ENCODE data around the gene SORBS1. TPM values are rescaled to one million over a fixed set of nuclear protein-coding genes. Genes with fewer than 3 reads are reported as not detected.

The SORBS1 gene
- total RNA-seq, 1 donor from 2014 or later = 28.2 TPM

DNA sequence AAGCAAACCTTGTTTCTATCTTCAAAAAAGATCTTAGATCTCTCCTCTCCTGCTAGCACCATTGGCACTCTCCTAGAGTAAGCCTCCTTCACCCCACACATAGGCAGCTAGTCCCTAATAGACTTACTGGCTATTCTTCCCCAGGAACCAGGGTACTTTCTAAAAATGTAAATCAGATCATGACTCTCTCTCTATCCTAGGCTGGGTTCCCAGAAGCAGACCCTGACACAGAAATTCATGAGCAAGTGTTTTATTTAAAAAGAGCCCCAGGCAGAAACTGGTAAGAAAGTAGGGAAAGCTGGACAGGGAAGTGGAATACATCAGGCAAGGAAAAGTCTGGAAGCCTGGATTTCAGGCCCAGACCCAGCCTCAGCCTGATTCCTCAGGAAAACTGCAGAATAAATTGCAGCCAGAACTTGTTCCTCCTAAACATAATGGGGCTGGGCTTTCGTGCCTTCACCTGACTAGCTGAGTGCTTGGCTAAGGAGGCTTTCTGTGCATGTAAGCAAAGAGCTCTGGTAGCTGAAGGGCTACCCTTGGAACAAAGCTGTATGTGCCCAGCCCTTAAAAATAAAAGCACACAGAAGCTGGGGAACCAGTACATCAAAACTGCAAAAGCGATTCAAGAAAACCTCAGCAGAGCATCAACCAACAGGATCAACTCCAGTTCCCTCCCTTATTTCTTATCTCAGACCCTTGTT, 18.8 kb upstream of the SORBS1 start:
- Mint-ChIP-seq H3K36me3 (no peaks in the 10 kb centered on the region), H3K4me3 (no peak overlapping the region), H3K27me3 (peaks cover 18% of the 10 kb centered on the region), H3K27ac (no peak overlapping the region), H3K9me3 (no peaks in the 10 kb centered on the region), H3K4me1 (ENCODE audit: unreplicated experiment) (no peaks in the 10 kb centered on the region)
- no peak for TF ChIP-seq CTCF (conservative IDR thresholded peaks at IDR 0.05)
- no peak for DNase-seq (ENCODE audit: extremely low spot score, unreplicated experiment)

- no peak overlapping the region for H3K27ac Mint-ChIP-seq
- no peaks in the 10 kb centered on the region for H3K4me1 Mint-ChIP-seq (ENCODE audit: unreplicated experiment)
- no peak for DNase-seq (ENCODE audit: extremely low spot score, unreplicated experiment)
- no peaks in the 10 kb centered on the region for H3K36me3 Mint-ChIP-seq
- no peak for TF ChIP-seq CTCF (conservative IDR thresholded peaks at IDR 0.05)
- H3K4me3 Mint-ChIP-seq = no peak overlapping the region
- H3K9me3 Mint-ChIP-seq = no peaks in the 10 kb centered on the region
- peaks cover 18% of the 10 kb centered on the region for H3K27me3 Mint-ChIP-seq
Observed at GRCh38 chr10:95579292-95579691, 18.1 kb upstream of the SORBS1 start.

DNA sequence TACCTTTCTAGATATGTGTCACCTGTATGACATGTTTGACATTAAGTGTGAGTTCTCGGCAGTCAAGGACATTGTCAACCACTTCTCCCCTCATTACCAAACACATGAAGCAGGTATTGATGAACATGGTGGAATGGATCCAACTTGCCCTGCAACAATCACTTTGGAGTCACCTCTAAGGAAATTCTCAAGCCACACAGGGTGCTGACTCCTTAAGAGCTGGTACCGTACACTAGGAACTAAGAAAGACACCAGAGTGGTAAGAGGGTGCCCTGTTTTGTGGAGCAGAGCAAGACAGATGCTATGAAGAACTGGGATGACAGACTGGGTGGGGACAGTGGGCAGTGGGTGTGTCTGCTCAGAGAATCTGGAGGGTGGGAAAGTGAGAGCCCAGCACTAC, 17.4 kb upstream of the SORBS1 start:
- peaks cover 18% of the 10 kb centered on the region for H3K27me3 Mint-ChIP-seq
- no peaks in the 10 kb centered on the region for H3K4me1 Mint-ChIP-seq (ENCODE audit: unreplicated experiment)
- DNase-seq (ENCODE audit: extremely low spot score, unreplicated experiment) = no peak
- TF ChIP-seq CTCF (conservative IDR thresholded peaks at IDR 0.05) = no peak
- no peaks in the 10 kb centered on the region for H3K36me3 Mint-ChIP-seq
- no peaks in the 10 kb centered on the region for H3K9me3 Mint-ChIP-seq
- H3K4me3 Mint-ChIP-seq = no peak overlapping the region
- H3K27ac Mint-ChIP-seq = no peak overlapping the region

DNA sequence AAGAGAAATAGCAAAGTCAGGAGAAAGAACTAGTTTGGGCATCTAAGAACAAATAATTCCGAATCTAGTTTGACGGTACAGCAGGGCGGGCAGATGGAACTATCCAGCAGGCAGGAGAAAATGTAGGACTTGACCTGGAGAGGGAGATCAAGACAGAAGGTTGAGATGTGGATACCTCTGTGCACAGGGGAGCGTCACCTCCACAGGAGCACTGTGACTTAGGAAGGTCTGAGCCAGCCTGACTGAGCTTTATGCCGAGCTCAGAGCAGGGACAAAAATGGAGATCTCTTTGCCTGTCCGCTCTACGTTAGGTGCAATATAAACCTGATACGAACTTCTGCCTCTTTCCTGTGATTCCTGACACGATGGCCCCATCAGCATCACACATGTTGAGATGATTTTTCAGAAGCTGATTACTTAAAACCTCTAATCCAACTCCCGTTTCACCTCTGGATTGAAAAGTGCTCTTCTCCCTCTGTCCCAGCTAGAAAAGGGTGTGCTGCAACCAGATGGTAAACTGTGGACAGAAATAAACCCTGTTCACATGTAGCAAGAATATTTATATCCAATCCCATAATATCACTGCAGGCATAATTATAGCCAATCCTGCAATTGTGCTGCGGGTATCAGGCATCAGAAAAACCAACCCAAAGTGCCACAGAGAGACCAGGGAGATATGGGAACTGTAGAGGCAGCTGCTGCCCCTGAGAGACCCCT, 13.6 kb upstream of the SORBS1 start:
- H3K36me3 Mint-ChIP-seq = no peaks in the 10 kb centered on the region

DNA sequence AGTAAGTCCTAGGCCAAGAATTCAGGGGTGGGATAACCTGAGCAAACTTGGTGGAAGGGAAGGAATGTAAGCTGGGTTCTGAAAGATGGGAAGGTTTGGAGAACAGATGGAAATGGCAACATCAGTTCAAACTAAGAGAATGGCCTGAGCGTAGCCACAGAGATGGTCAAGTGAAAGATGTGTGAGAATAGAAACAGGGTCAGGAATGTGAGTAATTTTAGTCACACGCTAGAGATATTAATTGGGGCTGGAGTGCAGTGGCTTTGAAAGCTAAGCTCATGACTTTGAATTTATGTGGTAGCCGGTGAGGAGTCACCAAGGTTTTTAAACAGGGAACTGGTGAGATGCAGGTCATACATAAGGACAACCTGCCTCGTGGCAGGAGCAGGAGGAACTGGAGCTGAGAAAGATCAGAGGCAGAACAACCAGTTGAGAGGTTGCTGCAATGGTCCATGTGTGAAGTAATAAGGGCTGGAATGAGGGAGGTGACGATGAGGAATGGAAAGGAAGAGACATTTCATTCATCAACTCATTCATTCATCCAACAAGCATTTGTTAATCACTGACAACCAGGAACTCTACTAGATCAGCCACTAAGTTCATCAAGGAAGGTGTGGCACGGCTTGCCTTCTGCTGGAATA, 12.9 kb upstream of the SORBS1 start:
- H3K4me3 Mint-ChIP-seq = no peak overlapping the region
- H3K27me3 Mint-ChIP-seq = peaks cover 3% of the 10 kb centered on the region

More for the DNA sequence above, 13.6 kb upstream of the SORBS1 start:
- H3K27me3 Mint-ChIP-seq = peaks cover 6% of the 10 kb centered on the region
- H3K9me3 Mint-ChIP-seq = no peaks in the 10 kb centered on the region
- no peak overlapping the region for H3K4me3 Mint-ChIP-seq
- no peak for DNase-seq (ENCODE audit: extremely low spot score, unreplicated experiment)
- no peak for TF ChIP-seq CTCF (conservative IDR thresholded peaks at IDR 0.05)
- peaks cover 3% of the 10 kb centered on the region for H3K4me1 Mint-ChIP-seq (ENCODE audit: unreplicated experiment)
- no peak overlapping the region for H3K27ac Mint-ChIP-seq

More for the DNA sequence above, 12.9 kb upstream of the SORBS1 start:
- no peaks in the 10 kb centered on the region for H3K9me3 Mint-ChIP-seq
- H3K27ac Mint-ChIP-seq = no peak overlapping the region
- H3K4me1 Mint-ChIP-seq (ENCODE audit: unreplicated experiment) = peaks cover 3% of the 10 kb centered on the region
- no peaks in the 10 kb centered on the region for H3K36me3 Mint-ChIP-seq
- no peak for TF ChIP-seq CTCF (conservative IDR thresholded peaks at IDR 0.05)
- no peak for DNase-seq (ENCODE audit: extremely low spot score, unreplicated experiment)

Measured in type B pancreatic cell (in vitro differentiated cells).